COLO668 (cell line): ENCODE measurements around the gene TUT4.

Experiments used
- DNase-seq: peaks from one replicate; lab custom pipeline; 2025; ENCODE audit not compliant: unreplicated experiment; lab: John Stamatoyannopoulos, UW

TUT4 gene

DNA sequence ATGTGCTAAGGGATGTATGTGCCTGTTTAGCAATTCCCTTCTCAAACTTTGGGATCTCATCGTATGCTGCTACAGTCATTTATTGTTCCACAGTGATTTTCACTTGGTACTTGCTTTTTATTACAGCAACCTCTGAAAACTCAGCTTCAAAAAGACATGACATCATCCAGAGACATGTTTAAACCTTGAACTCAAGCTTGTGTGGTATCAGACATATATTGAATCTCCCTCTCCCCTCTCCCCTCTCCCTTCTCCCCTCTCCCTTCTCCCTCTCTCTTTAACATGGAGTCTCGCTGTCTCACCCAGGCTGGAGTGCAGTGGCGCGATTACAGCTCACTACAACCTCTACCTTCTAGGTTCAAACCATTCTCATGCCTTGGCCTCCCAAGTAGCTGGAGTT is 19.5 kb upstream of the TUT4 start:
- DNase-seq = no peak

GRCh38 chr1:52571783-52572182 is 18.9 kb upstream of the TUT4 start:
- no peak for DNase-seq

DNA sequence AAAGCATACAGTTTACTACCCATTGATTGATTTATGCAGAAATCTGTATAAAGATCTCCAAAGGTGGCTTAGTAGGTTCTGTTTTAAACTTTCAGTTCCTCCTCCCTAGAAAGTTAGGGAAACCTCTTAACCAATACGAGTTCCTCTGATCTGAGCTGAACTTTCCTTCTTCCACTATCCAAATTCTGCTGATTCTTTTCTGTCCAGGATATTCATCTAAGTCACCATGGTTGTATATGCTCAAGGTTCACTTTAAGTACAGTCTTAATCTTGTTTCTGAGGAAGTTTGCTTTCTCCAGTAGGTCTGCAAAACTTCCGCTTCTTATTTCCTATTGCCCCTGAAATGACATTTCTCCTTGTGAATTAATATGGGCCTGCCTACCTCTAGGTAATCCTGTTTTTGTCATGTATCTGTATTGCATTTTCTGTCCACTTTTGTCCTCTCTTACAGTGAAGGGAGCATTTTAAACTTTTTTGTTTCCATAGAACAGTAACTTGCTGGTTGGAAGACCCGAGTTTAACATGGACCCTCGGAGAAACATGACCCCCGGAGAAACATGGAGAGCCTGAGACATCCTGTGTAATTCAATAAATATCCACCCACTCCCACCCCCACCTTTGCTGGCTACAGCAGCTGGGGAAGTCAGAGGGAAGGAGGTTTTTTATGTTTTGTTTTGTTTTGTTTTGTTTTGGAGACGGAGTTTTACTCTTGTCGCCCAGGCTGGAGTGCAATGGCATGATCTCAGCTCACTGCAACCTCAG is 16.7 kb upstream of the TUT4 start:
- no peak for DNase-seq

DNA sequence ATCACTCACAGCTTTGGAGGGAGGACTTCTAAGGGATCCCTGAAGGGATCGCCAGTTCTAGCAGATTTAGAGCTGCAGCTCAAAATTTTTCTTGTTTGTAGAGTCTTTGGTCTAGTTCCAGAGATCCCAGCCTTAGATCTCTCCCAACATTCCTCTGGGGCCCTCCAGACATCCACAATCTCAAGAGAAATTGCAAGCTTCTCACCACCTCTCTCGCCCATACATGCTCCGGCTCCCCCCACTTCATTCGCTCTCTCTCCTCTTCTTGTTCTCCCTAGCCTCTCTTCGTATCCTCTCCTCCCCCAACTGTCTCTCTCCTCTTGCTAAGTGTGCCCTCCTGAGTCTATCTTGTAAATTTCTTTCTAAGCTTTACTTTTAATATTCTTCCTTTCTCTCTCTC is 15.1 kb upstream of the TUT4 start:
- no peak for DNase-seq

GRCh38 chr1:52562766-52563165 is 9.9 kb upstream of the TUT4 start:
- DNase-seq = no peak

DNA sequence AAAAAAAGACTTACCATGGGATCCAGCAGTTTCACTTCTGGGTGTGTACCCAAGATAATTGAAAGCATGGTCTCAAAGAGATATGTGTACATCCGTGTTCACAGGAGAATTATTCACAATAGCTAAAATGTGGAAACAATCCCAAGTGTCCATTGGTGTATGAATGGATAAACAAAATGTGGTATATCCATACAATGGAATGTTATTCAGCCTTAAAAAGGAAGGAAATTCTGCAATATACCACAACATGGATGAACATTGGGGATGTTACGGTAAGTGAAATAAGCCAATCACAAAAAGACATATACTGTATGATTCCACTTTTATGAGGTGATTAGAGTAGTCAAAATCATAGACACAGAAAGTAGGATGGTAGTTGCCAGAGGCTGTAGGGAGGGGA is 7.0 kb upstream of the TUT4 start:
- no peak for DNase-seq

DNA sequence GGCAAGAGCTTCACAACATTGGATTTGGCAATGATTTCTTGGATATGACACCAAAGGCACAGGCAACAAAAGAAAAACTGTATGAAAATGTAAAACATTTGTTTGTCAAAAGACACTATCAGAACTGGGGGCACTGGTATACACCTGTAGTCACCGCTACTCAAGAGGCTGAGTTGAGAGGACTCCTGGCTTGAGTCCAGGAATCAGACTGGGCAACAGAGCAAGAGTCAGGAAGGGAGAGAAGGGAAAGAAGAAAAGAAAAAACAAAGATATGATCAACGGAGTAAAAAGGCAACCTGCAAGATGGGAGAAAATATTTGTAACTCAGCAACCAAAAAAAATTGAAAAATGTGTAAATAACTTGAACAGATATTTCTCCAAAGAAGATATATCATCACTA is 6.0 kb upstream of the TUT4 start:
- DNase-seq = peak; percentile 35

GRCh38 chr1:52556641-52557360 is 3.9 kb upstream of the TUT4 start:
- DNase-seq = no peak

- DNase-seq = no peak
Observed at GRCh38 chr1:52554756-52555155, 1.9 kb upstream of the TUT4 start.

- DNase-seq = no peak
Observed at GRCh38 chr1:52554267-52554640, 1.4 kb upstream of the TUT4 start.

GRCh38 chr1:52553362-52554266 is 722 bp upstream of the TUT4 start:
- peak; percentile 96 for DNase-seq

GRCh38 chr1:52552236-52552504 is 722 bp downstream of the TUT4 start:
- peak; percentile 68 for DNase-seq

- DNase-seq = peak; percentile 29
Observed at GRCh38 chr1:52551507-52552235, 1.2 kb downstream of the TUT4 start.

GRCh38 chr1:52550447-52550846 is 2.4 kb downstream of the TUT4 start:
- no peak for DNase-seq

- DNase-seq = no peak
Observed at GRCh38 chr1:52549267-52549666, 3.6 kb downstream of the TUT4 start.

DNA sequence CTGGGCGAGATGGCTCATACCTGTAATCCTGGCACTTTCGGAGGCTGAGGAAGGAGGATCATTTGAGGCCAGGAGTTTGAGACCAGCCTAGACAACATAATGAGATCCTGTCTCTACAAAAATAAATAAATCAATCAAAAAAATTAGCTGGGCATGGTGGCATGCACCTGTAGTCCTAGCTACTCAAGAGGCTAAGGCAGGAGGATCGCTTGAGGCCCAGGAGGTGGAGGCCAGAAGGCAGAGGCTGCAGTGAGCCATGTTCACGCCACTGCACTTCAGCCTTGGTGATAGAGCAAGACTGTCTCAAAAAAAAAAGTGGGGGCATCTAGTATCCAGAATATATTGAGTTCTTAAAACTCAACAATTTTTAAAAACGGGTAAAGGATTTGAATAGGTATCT is 6.0 kb downstream of the TUT4 start:
- no peak for DNase-seq

GRCh38 chr1:52544665-52545525 is 8.0 kb downstream of the TUT4 start:
- DNase-seq = no peak

GRCh38 chr1:52542085-52542688 is 10.7 kb downstream of the TUT4 start:
- no peak for DNase-seq

DNA sequence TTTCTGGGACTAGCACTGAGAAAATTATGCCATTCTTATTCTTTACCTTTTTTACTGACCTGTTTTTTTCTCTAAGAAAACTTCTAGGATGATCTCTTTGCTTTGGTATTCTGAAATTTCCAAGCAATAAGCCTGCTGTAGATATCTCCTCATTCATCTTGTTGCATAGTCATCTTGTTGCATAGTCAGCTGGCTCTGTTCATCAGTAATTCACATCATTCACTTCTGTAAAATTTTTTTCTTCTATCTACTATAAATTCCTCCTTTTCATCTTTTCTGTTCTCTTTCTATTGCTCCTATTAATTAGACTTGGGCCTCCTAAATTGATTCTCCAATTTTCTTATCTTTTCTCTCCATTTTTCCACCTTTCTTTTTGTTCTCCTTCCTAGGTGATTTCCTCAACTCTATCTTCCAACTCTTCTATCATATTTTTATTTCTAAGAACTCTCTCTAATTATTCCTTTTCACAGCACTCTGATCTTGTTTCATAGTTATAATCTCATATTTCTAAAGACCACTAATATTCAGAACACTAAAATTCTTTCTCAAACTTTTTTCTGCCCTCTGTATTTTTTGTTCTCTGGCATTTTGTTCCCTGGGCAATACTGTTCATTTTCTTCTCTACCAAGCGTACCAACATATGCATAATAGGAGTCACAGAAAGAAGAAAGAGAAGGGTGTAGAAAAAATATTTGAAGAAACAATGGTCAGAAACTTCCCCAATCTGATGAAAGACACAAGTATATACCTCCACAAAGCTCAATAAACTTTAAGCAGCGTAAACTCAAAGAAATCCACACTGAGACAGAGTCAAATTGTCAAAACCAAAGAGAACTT is 17.7 kb downstream of the TUT4 start:
- no peak for DNase-seq
